Natural killer cell (primary cell): ENCODE results near the gene NEDD9. TPM values are rescaled to one million over a fixed set of nuclear protein-coding genes. Genes with fewer than 3 reads are reported as not detected.

Source experiments
- ATAC-seq, 3 donors: fragments of 150-1000 bp in 2 of 3; fragments of 200-7000 bp in 1 of 3; cut with Tn5 transposase; 1 replicate in 1 of 3; 2 replicates in 2 of 3; pipeline ENCODE4 v1.10.0; 2021; ENCODE audit warnings: mild to moderate bottlenecking in 2 of 3, moderate library complexity in 2 of 3
- DNase-seq, 2 donors: peaks; one replicate each; pipeline versions ENCODE4 v3.0.0 to v3.0.0-alpha.2; 2013 to 2021; ENCODE audit warnings: mixed read lengths in 1 of 2
- H3K27ac ChIP-seq: one replicate; pipeline ENCODE4 v1.5.1; 2013; ENCODE audit warnings: mild to moderate bottlenecking, low read length
- H3K27me3 ChIP-seq: one replicate; pipeline ENCODE4 v1.6.1; 2013; ENCODE audit warnings: low read length; ENCODE audit not compliant: control insufficient read depth, insufficient read depth
- H3K36me3 ChIP-seq: one replicate; pipeline ENCODE4 v1.6.1; 2013; ENCODE audit warnings: low read length; ENCODE audit not compliant: control insufficient read depth, insufficient read depth
- H3K4me1 ChIP-seq: one replicate; pipeline ENCODE4 v1.6.1; 2013; ENCODE audit warnings: low read length; ENCODE audit not compliant: control insufficient read depth, insufficient read depth
- H3K4me3 ChIP-seq: one replicate; pipeline ENCODE4 v1.5.1; 2013; ENCODE audit warnings: low read length
- H3K9me3 ChIP-seq: one replicate; pipeline ENCODE4 v1.6.1; 2013; ENCODE audit warnings: low read length; ENCODE audit not compliant: control insufficient read depth, insufficient read depth
- H3K27ac Mint-ChIP-seq, 2 donors: one replicate each; pipeline ENCODE4 v1.8.0; 2022; ENCODE audit warnings: mild to moderate bottlenecking in 2 of 2, mixed read lengths in 2 of 2, moderate library complexity in 1 of 2
- H3K27me3 Mint-ChIP-seq, 2 donors: one replicate each; pipeline ENCODE4 v1.8.0; 2022; ENCODE audit warnings: low read depth in 2 of 2, mixed read lengths in 2 of 2
- H3K36me3 Mint-ChIP-seq: one replicate; pipeline ENCODE4 v1.8.0; 2022; ENCODE audit warnings: mixed read lengths
- H3K4me1 Mint-ChIP-seq, 2 donors: one replicate each; pipeline ENCODE4 v1.8.0; 2022; ENCODE audit warnings: mixed read lengths in 2 of 2
- H3K4me3 Mint-ChIP-seq: one replicate; pipeline ENCODE4 v1.8.0; 2022; ENCODE audit warnings: mild to moderate bottlenecking, moderate library complexity, mixed read lengths
- H3K9me3 Mint-ChIP-seq, 2 donors: one replicate each; pipeline ENCODE4 v1.8.0; 2022; ENCODE audit warnings: mixed read lengths in 2 of 2
- CTCF ChIP-seq: fragments of 200-600 bp; IDR thresholded peaks from one replicate; pipeline ENCODE4 v1.8.0; 2022; ENCODE audit warnings: antibody characterized with exemption
- WGBS: methylation state at CpG from one replicate; pipeline ENCODE4 v1.1.7; 2013; ENCODE audit warnings: missing lambda C conversion rate; ENCODE audit not compliant: insufficient coverage; 5-methylcytosine and 5-hydroxymethylcytosine counted together
- intact Hi-C: fragments of 100-400 bp; cut with micrococcal nuclease; formaldehyde crosslinking; loops from one replicate; pipeline ENCODE4 v1.14.2; 2022
- total RNA-seq, 4 donors: library from RNA; stranded (reverse); fragments of 120-200 nt in 1 of 4; gene quantifications; one replicate each; pipeline versions ENCODE4 v1.2.3 to v1.2.4, GENCODE V29; 2013 to 2022

Gene NEDD9
- total RNA-seq, 3 donors from 2014 or later (not counting 1 experiment from before 2014, with no cell fraction given) = 106 to 110 (median 107) TPM

- no peak for TF ChIP-seq CTCF
- ATAC-seq (no peak), DNase-seq (no peak)
- Mint-ChIP-seq H3K4me1 (peaks cover 9 to 12% of the 10 kb centered on the region in 2 donors), H3K27ac (peak overlapping the region in 1 of 2 donors; percentile 67), H3K4me3 (no peak overlapping the region), H3K36me3 (peaks cover 14% of the 10 kb centered on the region), H3K9me3 (no peaks in the 10 kb centered on the region), H3K27me3 (no peaks in the 10 kb centered on the region)
- WGBS = 97% methylated on average over 6 of the region's 6 CpGs
- Histone ChIP-seq H3K4me1 (no peaks in the 10 kb centered on the region), H3K36me3 (peaks cover 16% of the 10 kb centered on the region), H3K27ac (no peak overlapping the region), H3K9me3 (no peaks in the 10 kb centered on the region), H3K27me3 (no peaks in the 10 kb centered on the region), H3K4me3 (no peak overlapping the region)
- intact Hi-C loops = no loop called here
Measured at GRCh38 chr6:11179088-11179418, 53.4 kb downstream of the NEDD9 start.

DNA sequence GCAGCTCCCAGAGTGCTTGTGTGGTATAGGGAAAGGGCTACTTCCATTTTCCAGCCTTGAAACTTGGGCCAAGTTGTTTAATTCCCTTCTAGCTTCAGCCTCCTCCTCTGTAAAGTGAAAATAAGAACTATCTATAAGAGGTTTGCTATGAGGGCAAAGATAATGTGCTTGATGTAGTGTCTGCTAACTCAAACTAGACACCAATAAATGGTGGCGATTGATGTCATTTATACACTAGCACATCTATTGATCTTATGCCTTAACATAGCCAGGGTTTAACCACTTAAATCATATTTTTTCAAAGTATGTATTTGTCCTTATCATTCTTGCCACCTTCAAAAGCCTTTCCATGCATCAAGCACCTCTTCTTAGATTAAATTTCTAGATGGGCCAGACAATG lies 55.2 kb downstream of the NEDD9 start:
- no peak overlapping the region for H3K27ac ChIP-seq
- ATAC-seq (no peak), DNase-seq (no peak)
- H3K36me3 ChIP-seq = peaks cover 4% of the 10 kb centered on the region
- no peaks in the 10 kb centered on the region for H3K27me3 ChIP-seq
- no peaks in the 10 kb centered on the region for H3K27me3 Mint-ChIP-seq
- intact Hi-C loops = no loop called here
- no peaks in the 10 kb centered on the region for H3K9me3 Mint-ChIP-seq
- H3K4me1 Mint-ChIP-seq = peaks cover 15 to 21% of the 10 kb centered on the region in 2 donors
- no peak overlapping the region for H3K4me3 Mint-ChIP-seq
- no peak for TF ChIP-seq CTCF
- no peaks in the 10 kb centered on the region for H3K9me3 ChIP-seq
- H3K4me3 ChIP-seq = no peak overlapping the region
- peak overlapping the region in 1 of 2 donors; percentile 14 for H3K27ac Mint-ChIP-seq
- H3K36me3 Mint-ChIP-seq = peaks cover 13% of the 10 kb centered on the region
- peaks cover 5% of the 10 kb centered on the region for H3K4me1 ChIP-seq
- 100% methylated on average over 1 of the region's 1 CpG for WGBS

DNA sequence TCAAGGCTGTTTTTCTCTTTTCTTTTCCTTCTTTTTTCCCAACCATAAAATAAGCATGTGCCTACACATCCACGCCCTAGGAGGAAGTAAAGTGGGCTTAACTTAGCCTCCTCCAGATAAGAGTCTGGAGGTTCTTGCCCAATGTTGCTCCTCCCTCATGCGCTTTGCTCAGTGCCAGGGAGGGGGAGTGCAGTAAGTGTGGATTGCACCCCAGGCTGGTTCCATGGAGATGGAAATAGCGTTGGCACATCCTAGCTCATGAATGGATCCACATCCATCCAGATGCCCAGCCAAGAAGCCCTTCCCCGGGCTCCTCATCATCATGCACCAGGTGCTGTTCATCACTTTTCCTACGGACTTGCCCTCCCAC lies 58.2 kb downstream of the NEDD9 start:
- intact Hi-C loops = loop anchor here (5.0 kb wide), 1 partner anchor 243 kb away; no protein-coding TSS in a partner anchor
- peak overlapping the region in 1 of 2 donors; percentile 49 for H3K27ac Mint-ChIP-seq
- Histone ChIP-seq H3K4me3 (no peak overlapping the region), H3K27ac (no peak overlapping the region), H3K36me3 (no peaks in the 10 kb centered on the region), H3K9me3 (no peaks in the 10 kb centered on the region), H3K27me3 (no peaks in the 10 kb centered on the region), H3K4me1 (peaks cover 6% of the 10 kb centered on the region)
- H3K9me3 Mint-ChIP-seq = no peaks in the 10 kb centered on the region
- TF ChIP-seq CTCF = no peak
- no peak for ATAC-seq
- no peaks in the 10 kb centered on the region for H3K36me3 Mint-ChIP-seq
- WGBS = 93% methylated on average over 4 of the region's 5 CpGs
- no peak for DNase-seq
- H3K4me1 Mint-ChIP-seq = peaks cover 12 to 19% of the 10 kb centered on the region in 2 donors
- no peak overlapping the region for H3K4me3 Mint-ChIP-seq
- no peaks in the 10 kb centered on the region for H3K27me3 Mint-ChIP-seq
